ENCODE measurements around the gene HSD17B8.

DNA sequence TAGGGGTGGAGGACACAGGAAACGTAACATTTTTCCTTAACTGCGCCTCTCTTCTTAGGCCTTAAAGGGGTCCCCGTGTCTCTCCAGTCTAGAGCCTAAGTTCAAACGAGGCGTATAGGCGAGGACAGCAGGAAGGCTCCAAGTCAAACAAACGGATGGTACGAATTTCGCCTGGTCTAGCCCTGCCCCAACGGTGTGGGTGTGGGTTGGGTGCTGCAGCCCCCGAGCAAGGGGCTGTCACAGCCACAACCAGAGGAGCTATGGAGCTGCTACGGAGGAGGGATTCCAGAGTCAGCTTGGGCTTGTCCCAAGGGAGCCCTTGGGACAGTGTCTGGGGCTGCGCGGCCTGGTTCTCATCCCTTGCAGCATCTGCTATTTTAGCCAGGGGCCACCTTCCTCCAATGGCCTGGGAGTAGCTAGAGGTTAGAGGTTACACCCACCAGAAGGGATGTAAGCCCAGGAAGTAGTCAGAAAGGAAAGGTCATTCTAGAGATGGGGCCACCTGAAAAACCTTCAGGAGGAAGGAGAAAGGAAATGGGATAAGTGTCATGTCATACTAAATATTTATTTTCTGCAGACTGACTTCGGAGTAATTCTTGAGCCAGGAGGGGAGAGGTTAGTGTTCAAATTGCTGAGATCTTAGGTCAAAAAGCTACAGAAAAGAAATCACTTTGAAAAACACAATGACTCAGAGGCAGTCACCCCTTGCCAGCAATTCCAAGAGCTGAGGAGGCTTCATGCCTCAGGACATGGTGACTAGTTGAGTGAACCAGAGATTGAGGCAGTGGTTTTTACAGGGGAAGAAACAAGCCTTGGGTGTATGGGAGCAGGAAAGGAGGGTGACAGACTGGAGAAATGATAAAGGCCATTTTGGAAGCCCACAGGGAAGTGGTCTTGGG, 45.5 kb downstream of the HSD17B8 start:
- TF ChIP-seq, protein P1, sequence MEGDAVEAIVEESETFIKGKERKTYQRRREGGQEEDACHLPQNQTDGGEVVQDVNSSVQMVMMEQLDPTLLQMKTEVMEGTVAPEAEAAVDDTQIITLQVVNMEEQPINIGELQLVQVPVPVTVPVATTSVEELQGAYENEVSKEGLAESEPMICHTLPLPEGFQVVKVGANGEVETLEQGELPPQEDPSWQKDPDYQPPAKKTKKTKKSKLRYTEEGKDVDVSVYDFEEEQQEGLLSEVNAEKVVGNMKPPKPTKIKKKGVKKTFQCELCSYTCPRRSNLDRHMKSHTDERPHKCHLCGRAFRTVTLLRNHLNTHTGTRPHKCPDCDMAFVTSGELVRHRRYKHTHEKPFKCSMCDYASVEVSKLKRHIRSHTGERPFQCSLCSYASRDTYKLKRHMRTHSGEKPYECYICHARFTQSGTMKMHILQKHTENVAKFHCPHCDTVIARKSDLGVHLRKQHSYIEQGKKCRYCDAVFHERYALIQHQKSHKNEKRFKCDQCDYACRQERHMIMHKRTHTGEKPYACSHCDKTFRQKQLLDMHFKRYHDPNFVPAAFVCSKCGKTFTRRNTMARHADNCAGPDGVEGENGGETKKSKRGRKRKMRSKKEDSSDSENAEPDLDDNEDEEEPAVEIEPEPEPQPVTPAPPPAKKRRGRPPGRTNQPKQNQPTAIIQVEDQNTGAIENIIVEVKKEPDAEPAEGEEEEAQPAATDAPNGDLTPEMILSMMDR (IDR thresholded peaks at IDR 0.05): no peak
- no peak for TF ChIP-seq POLR2A (IDR thresholded peaks at IDR 0.05)
